GM21526 (cell line): ENCODE results near the gene KHSRP.
A peak's percentile ranks its signal among the peaks of the same experiment; 100 is the strongest.
"Not testable (repeated sequence)": the region's sequence is repeated elsewhere in the genome, so short reads cannot be mapped to it uniquely, and the experiment has no call there.

Experiments used
- ATAC-seq: cut with Tn5 transposase; IDR thresholded peaks from one replicate; pipeline ENCODE4 v1.9.1; 2021; ENCODE audit warnings: moderate library complexity; ENCODE audit not compliant: unreplicated experiment, low FRiP score

The KHSRP gene

DNA sequence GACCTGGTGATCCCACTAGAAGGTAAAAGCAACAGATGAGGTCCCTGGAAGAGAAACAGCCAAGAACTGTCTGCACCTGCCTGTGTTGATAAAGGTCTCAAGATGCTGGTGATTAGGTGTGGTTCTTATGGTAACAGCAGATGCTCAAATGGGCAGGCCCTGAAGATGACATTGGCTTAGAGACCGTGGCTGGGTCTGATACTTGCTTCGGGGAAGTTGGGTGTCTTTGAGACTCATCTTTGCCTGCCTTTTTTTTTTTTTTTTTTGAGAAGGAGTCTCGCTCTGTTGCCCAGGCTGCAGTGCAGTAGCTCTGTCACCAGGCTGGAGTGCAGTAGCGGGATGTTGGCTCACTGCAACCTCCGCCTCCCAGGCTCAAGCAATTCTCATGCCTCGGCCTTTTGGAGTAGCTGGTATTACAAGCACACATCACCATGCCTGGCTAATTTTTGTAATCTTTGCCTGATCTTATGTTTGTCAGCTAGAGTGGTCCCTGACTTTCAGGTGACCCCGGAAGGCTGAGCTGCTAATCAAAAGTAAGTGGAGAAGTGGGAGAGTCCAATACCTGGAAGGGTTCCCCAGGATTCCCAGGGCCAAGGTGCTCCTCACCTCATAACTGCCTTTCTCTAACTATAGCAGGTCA, 27.1 kb upstream of the KHSRP start:
- ATAC-seq: no peak

GRCh38 chr19:6450166-6450565, 25.6 kb upstream of the KHSRP start:
- no peak for ATAC-seq

GRCh38 chr19:6448045-6448444, 23.4 kb upstream of the KHSRP start:
- ATAC-seq: no peak

GRCh38 chr19:6446452-6446851, 21.8 kb upstream of the KHSRP start:
- no peak for ATAC-seq

GRCh38 chr19:6443986-6444385, 19.4 kb upstream of the KHSRP start:
- no peak for ATAC-seq

DNA sequence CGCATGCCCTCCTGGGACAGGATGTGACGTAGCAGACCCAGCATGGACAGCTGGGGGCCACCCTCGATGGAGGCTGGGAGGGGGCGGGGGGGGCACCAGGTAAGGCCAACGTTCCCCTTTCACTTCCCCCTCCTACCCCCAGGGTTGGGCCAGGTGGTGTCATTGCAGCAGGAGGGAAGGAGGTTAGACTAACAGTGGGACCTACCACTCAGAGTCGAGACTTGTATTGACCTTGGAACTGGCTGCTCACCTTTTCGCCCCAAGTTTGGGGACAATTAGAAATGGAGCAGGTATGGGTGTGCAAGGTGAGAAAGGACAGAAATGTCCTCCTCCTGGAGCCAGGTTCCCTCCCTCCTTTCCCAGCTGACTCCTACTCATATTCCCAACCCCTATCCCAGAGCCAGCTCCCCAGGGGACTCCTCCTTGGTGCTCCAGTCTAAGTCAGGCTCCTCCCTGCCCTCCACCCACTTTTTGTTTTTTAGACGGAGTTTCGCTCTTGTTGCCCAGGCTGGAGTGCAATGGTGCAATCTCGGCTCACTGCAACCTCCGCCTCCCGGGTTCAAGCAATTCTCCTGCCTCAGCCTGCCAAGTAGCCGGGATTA, 17.6 kb upstream of the KHSRP start:
- ATAC-seq: no peak

- no peak for ATAC-seq
Observed at GRCh38 chr19:6440905-6441304, 16.3 kb upstream of the KHSRP start.

- no peak for ATAC-seq
Observed at GRCh38 chr19:6439743-6440142, 15.1 kb upstream of the KHSRP start.

DNA sequence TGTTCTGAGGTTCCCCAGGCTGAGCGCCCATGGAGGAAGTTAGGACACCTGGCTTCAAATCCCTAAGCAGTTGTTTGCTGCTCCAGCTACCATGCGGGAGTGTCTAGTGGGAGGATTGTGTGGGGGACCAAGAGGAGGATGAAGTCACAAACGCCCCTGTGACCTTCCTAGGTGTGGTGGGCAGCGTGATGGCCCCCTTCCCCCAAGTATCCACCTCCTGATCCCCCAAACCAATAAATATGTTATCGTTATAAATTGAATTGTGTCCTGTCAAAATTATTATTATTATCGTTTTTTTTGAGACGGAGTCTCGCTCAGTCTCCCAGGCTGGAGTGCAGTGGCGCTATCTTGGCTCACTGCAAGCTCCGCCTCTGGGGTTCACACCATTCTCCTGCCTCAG, 9.1 kb upstream of the KHSRP start, which contains the start of gene SLC25A41:
Gene SLC25A41 (minus strand): TSS at position 101 of the 400 bp plus-strand sequence. CDS start 70 bp downstream, at position 31.
- no peak for ATAC-seq

DNA sequence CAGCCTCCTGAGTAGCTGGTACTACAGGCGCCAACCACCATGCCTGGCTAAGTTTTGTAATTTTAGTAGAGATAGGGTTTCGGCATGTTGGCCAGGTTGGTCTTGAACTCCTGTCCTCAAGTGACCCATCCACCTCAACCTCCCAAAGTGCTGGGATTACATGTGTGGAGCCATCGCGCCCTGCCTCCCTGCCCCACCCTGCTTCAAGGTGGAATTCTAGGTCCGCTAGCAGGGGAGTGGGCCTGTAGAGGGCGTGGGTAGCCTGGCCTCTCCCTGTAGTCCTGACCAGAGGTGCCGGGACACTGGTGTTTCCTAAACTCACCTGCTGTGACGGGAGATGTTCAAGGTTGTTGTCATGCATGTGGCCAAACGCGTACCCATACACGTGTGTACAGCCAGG, 8.6 kb upstream of the KHSRP start:
- ATAC-seq: no peak

GRCh38 chr19:6431891-6432290, 7.3 kb upstream of the KHSRP start:
- ATAC-seq: no peak

DNA sequence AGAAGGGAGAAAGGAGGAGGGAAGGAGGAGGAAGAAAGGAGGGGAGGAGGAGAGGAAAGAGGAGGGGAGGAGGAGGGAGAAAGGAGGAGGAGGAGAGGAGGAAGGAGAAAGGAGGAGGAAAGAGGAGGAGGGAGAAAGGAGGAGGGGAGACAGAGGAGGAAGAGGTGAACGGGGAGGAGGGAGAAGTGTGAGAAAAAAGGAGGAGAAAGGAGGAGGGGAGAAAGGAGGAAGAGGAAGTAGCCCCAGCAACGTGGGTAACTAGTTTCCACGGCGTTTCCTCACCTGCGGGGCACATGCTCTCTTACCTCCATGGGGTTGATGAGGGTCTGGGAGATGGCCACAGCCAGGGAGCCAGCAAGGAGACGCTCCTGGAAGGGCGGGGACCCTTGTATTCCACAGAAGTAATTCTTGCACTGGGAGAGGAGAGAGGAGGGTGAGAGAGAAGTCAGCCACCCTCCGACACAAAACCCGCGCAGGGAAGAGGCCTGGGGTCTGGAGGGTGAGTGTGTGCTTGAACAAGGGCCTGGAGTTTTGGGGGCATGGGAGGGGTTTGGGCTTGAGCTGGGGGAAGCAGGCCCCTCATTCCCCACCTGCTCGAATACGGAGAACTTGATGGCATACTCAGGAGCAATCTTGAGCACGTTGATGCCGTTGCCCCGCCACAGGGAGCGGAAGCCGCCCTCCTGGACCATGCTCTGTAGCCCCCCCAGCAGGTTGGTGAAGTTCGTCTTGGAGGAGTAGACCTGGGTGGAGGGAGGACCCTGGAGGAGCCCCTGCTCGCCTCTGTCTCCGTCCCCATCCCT, 5.0 kb upstream of the KHSRP start:
- no peak for ATAC-seq

GRCh38 chr19:6428692-6429418, 4.2 kb upstream of the KHSRP start:
- not testable (repeated sequence) for ATAC-seq

GRCh38 chr19:6427131-6427530, 2.5 kb upstream of the KHSRP start:
- ATAC-seq: no peak

DNA sequence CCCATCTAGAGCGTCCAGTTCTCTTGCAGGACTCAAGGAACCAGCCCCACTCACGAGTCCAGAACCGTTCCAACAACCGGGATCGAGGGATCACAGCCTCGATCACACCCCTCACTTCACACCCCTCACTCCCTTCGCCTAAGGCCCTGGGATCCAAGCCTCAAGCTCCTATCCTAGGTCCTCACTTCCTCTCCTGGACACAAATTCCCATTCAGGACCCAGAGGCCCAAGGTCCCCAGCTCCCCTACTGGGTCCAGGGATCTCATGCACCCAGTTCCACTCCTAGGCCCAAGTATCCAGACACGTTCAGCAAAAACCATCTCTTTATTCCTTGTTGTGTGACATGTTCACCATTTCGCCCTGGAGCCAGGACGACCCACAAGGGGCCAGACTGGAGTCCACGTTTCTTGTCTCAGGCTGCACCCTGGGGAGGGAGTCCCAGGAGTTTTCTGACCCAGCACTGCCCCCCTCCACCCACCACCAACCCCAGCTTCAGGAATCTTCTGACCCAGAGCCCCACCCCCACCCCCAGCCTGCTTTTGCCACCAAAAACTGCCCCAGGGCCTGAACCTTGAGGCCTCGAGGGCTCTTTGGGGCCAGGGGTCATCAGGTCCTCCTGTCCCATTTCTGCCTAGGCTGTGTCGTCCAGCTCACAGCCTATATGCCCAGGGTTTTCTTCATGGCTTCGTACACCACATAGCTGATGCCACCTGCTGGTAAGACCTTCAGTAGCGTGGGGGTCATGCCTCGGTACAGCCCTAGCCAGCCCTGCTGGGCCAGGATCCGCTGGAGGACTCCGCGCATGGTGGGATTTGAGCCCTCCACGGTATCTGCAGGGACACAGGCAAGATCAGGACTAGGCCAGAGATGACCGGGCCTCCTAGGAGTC, 1.4 kb upstream of the KHSRP start:
- no peak for ATAC-seq

- peak; percentile 83 for ATAC-seq
Observed at GRCh38 chr19:6424939-6425731, 524 bp upstream of the KHSRP start.

GRCh38 chr19:6423499-6424194, 964 bp downstream of the KHSRP start:
- no peak for ATAC-seq
